C1 segment of cervical spinal cord (tissue), 14 donors: Measurements from ENCODE around the gene RMI2.
"Not testable (repeated sequence)": the region's sequence is repeated elsewhere in the genome, so short reads cannot be mapped to it uniquely, and the experiment has no call there.

ENCODE experiments used
- DNase-seq, 14 donors: peaks; one replicate each; lab custom pipeline; 2025; lab: John Stamatoyannopoulos, UW

Gene RMI2

GRCh38 chr16:11345040-11345862, at the start of gene RMI2:
Gene RMI2, plus strand, starts transcription at chr16:11345459. Its CDS starts 13 bp downstream, at chr16:11345472.
- peak; percentile 49 to 91 (median 84) for DNase-seq

GRCh38 chr16:11295672-11296071, 49.6 kb upstream of the RMI2 start:
- DNase-seq: no peak

- DNase-seq: no peak
Observed at GRCh38 chr16:11296351-11296705, 48.9 kb upstream of the RMI2 start.

- no peak for DNase-seq
Observed at GRCh38 chr16:11296706-11297491, 48.4 kb upstream of the RMI2 start.

GRCh38 chr16:11297492-11298142, 47.6 kb upstream of the RMI2 start:
- DNase-seq: peak in 13 of 14 donors; percentile 9 to 82 (median 56)

DNA sequence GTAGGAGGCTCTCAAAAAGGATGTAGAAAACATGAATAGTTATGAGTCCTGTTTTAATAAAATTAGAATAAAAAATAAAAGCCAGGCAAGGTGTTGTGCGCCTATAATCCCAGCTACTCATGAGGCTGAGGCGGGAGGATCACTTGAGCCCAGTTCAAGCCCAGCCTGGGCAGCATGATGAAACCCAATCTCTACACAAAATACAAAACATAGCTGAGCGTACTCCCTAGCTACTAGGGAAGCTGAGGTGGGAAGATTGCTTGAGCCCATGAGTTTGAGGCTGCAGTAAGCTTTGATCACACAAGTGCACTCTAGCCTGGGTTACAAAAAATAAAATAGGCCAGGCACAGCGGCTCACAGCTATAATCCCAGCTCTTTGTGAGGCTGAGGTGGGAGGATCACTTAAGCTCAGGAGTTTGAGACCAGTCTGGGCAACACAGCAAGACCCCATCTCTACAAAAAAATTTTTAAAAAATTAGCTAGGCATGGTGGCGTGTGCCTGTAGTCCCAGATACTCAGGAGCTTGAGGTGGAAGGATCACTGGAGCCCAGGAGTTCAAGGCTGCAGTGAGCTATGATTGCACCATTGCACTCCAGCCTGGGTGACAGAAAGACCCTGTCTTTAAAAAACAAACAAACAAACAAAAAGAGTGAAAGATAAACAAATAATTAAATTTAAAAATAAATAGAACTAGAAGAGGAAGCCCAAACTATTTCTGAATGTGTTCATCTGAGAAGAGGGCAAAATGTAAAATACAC, 46.9 kb upstream of the RMI2 start:
- DNase-seq: no peak

GRCh38 chr16:11298950-11299547, 46.2 kb upstream of the RMI2 start:
- DNase-seq: not testable (repeated sequence)

DNA sequence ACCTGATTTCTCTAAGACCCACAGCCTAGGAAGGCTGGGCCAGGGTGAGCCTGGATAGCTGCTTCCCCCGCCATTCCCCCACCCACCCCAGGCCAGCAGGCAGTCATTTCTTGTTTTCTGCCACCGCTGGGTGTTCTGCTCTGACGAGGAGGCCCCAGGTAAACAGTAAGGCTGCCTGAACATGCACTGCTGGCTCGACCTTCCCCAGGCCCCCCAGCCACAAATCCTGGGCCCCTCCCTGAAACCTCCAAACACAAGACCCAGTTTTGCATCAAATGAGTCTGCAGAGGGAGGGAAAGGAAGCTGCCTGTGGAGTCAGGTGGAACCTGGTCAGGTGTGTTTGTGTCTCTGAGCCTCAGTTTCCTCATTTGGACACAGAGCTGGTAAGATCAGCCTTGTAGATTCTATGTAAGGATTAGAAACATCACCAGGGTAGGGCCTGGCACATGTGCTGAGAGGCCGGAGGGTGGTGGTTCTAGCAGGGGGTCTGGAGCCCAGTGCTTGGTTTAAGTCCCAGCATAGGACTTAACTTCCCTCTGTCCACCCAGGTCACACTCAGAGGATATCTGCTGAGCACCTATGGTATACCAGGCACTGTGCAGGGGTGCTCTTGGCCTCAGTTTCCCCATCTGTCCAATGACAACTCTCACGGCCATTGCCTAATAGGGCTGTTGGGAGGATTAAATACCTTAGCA, 45.2 kb upstream of the RMI2 start:
- DNase-seq: no peak

- DNase-seq: no peak
Observed at GRCh38 chr16:11300560-11300892, 44.7 kb upstream of the RMI2 start.

GRCh38 chr16:11301645-11302501, 43.4 kb upstream of the RMI2 start:
- no peak for DNase-seq

DNA sequence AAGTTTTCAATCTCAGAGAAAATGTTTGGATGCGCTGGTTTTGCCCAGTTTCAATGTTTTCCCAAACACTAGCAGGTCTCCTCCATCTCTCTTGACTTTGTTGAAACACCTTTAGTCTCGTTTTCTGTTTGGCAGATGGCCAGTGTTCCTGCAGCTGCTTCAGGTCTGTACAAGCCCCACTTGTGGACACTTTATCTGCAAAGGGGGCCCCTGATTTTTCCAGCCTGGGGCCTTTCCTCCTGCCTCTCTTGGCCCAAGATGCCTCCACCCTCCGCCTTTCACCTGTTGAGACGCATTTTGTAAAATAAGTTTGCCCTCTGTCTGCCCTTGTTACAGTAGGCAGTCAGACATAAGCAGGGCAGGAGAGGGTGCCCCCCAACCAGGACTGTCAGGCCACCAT, 42.3 kb upstream of the RMI2 start:
- DNase-seq: no peak

- DNase-seq: no peak
Observed at GRCh38 chr16:11303405-11304138, 41.7 kb upstream of the RMI2 start.

- DNase-seq: no peak
Observed at GRCh38 chr16:11306381-11306780, 38.9 kb upstream of the RMI2 start.

- no peak for DNase-seq
Observed at GRCh38 chr16:11306997-11307638, 38.1 kb upstream of the RMI2 start.

- DNase-seq: no peak
Observed at GRCh38 chr16:11307639-11308492, 37.4 kb upstream of the RMI2 start.

- no peak for DNase-seq
Observed at GRCh38 chr16:11308493-11309283, 36.6 kb upstream of the RMI2 start.
